ENCODE measurements around the gene CAMTA1. TPM values are rescaled to one million over a fixed set of nuclear protein-coding genes. Genes with fewer than 3 reads are reported as not detected.
"Not testable (repeated sequence)": the region's sequence is repeated elsewhere in the genome, so short reads cannot be mapped to it uniquely, and the experiment has no call there.

Gene CAMTA1
- polyA plus RNA-seq, 12 donors: 24.2 to 51.1 (median 44.7) TPM; not detected in 1

- no peak for DNase-seq
Observed at GRCh38 chr1:6832531-6833188, 47.4 kb downstream of the CAMTA1 start.

- no peak for DNase-seq
Observed at GRCh38 chr1:6833804-6834203, 48.5 kb downstream of the CAMTA1 start.

GRCh38 chr1:6834366-6834765, 49.1 kb downstream of the CAMTA1 start:
- DNase-seq: no peak

DNA sequence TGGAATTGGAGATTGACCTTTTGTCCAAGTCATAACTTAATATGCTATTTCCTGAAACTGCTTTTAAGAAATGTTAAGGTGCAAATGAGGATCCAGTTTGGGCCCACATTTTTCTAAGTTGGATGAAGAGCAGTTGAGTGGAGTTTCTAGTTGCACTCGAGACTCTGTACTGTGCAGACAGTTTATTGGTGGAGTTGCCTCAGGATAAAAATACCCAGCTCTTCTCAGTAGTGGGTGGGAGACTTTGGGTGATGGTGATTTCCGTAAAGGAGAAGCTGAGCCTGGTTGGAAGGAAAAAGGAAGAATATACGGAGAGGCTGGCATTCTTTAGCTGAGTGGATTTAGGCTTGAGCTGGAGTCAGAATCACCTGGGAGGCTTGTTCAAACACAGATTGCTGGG, 49.9 kb downstream of the CAMTA1 start:
- DNase-seq: no peak

DNA sequence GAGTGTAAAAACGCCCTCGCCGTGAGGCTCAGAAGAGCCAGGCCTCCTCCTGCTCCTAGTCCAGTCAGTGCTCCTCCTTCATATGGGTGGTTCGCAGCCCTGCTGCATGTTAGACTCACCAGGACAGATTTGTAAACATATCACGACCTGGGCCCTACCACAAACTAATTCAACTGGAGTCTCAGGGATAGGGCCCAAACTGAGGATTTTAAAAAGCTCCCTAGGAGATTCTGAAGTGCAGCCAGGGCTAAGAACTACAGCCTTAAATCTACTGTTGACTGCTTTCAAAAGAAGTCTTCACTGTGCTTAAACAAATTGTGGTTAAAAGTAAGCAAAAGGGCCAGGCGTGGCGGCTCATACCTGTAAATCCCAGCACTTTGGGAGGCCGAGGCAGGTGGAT, 57.0 kb downstream of the CAMTA1 start:
- no peak for DNase-seq

- not testable (repeated sequence) for DNase-seq
Observed at GRCh38 chr1:6845786-6846185, 60.5 kb downstream of the CAMTA1 start.

DNA sequence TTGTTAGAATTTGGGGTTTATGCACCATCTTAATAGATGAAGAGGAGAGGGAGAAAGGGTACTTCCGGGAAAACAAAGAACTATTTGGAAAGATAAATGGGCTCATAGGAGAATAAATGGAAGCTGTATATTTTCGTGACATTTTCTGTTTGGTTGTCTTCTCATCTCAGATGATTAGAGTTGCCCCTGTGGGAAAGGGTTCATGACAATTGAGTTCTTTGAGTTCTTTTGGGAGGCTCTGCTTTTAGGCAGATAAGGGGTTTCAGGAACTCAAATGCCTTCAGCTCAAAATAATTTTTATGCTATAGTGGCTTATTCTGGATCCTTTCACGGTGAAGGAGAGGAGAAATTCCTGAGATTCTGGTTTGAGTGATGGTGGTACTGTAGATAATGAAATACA, 63.6 kb downstream of the CAMTA1 start:
- no peak for DNase-seq

DNA sequence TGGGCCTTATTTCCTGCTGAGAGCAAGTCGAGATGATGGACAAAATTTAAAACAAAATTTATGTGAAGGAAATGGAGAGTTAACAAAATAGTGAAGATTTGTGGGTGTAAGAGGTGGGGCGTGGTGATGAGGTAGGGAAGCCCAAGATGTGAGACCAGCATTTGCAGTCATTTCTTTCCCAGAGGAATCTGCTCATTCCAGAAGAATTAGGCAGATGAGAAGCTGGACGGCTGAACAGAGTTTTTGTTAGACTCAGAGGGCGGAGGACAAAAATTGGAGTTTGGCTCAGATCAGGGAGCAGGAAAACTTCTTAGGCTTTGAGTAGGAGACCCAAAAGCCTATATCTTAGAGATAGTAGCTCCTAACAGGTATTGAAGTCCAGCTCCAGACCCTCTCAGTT, 65.3 kb downstream of the CAMTA1 start:
- DNase-seq: no peak

DNA sequence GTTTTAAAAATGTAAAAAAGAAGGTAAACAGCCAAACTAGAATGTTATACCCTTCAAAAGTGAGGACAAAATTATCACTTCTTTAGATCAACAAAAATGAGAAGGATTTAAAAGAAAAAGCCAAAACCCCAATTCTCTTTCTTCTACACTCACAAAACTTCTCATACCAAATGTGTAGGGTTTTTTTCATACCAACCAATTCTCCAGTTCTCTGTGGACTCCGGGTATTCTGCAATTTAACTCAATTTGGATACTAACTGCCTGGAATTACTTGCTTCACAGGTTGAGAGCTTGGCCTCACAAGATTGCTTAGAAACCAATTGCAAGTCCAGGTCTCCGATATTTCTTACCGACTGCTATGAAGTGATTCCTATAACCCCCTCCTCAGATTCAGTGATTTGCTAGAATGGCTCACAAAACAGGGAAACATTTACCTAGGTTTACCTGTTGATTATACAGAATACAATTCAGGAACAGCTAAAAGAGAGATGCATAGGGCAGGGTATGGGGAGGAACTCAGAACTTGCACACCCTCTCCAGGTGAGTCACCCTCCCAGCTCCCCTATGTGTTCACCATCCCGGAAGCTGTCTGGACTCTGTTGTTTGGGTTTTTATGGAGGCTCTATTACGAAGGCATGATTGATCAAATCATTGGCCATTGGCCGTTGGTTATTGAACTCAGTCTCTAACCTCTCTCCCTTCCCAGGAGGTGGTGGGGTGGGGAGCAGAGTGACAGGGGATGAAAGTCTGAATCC, 67.1 kb downstream of the CAMTA1 start:
- no peak for DNase-seq

DNA sequence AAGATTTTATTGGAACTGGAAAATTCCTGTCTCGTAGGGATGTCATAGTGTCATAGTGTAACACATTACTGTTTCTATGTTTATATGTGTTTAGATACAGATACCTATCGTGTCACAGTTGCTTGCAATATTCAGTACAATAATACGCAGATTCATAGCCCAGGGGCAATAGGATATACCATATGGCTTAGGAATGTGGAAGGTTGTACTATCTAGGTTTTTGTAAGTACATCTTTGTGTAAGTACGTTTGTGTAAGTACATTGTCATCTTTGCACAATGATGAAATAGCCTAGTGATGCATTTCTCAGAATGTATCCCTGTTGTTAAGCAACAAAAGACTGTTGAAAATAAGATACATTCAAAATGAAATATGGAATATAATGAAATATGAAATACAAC, 68.9 kb downstream of the CAMTA1 start:
- no peak for DNase-seq

GRCh38 chr1:6857831-6858230, 72.6 kb downstream of the CAMTA1 start:
- DNase-seq: no peak

DNA sequence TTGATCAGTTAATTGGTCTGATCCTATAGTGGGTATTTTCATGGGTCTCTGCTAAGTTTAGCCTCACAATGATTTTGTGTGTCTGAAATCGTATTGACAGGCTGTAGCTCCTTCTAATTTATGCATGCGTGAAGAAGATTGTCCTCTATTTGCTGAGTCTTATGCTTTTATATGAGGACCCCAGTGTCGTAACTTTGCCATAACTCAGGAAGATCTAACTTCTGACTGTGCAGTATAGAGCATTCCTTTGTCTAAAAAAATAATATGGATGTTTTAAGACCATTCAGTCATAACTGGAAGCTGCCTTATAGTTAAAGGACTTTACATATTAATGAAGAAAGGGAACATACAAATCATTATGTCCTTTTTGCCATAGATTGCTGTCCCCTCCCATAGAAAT, 73.3 kb downstream of the CAMTA1 start:
- no peak for DNase-seq

DNA sequence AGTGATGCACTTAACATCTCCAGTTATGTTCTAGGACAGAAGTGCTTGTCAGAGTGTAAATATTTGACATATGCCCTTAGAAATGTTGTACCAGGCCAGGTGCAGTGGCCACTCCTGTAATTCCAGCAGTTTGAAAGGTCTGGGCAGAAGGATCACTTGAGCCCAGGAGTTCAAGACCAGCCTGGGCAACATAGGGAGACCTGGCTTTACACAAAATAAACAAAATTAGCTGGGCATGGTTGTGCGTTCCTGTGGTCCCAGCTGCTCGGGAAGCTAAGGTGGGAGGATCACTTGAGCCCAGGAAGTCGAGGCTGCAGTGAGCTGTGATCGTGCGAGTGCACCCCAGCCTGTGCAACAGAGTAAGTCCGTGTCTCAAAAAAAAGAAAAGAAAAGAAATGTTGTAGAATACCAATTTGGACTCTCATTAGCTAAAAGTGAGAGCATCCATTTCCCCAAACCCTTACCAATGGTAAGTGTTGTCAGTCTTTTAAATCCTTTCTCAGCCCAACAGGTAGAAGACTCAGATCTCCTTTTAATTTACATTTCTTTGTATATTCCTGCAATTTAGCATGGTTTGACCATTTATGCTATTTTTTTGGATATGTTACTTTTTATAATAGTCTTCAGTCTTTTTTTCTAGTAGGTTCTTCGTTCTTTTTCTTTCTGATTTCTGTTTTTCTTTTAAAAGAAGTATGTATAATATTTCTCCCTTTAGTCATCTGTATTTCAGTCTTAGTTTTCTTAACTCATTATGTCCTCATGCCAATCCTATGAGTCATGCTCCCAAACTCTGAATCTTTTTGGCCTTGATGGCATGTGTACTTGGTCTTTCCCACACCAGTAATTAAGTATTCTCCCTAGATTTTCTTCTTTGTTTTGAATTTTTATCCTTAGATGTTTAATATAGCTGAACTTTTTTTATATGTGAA, 74.4 kb downstream of the CAMTA1 start:
- DNase-seq: no peak

- no peak for DNase-seq
Observed at GRCh38 chr1:6860401-6860800, 75.1 kb downstream of the CAMTA1 start.

GRCh38 chr1:6861075-6861724, 75.9 kb downstream of the CAMTA1 start:
- no peak for DNase-seq

GRCh38 chr1:6862906-6863305, 77.7 kb downstream of the CAMTA1 start:
- no peak for DNase-seq

GRCh38 chr1:6864166-6864565, 78.9 kb downstream of the CAMTA1 start:
- DNase-seq: no peak

DNA sequence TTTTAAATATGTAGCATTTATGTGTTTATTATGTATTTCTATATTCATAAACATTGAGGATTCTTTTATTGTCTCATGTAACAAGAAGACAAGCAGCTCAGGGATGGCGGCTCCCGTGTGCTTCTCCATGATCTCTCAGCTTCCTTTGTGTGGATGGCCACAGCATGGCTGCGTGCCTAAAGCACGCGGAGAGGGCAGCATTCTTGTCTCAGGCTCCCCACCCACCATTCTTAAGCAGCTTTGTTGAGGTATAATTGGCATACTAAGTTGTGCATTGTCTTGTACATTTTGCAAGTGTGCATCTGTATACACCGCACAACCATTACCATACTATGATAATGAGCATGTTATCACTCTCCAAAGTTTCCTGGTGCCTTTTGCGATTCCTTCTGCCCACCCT, 81.6 kb downstream of the CAMTA1 start:
- no peak for DNase-seq

DNA sequence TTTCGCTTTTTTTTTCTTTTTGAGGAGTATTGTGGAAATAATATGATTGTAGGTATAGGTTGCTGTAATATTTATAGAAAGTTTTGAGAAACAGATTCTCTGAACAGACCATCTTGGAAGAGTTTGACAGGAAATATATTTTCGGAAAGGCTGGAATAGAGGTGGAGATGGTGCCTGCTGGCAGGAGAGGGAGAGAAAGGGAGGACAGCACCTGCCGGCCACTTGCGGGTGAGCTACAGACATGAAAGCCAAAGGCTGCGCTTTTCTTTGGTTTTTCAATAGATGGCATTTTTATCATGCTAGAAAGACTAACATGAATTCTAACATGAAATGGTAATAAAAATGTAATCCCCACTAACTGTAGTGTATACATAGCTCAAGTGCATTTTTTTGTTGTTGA, 82.1 kb downstream of the CAMTA1 start:
- no peak for DNase-seq

GRCh38 chr1:6867729-6868659, 82.7 kb downstream of the CAMTA1 start:
- DNase-seq: no peak

Measured in muscle of arm (tissue), 12 donors.